SIG-M5 (cell line): Measurements from ENCODE around the gene KCNH6.

ENCODE experiments used
- DNase-seq: peaks from one replicate; lab custom pipeline; 2025; lab: John Stamatoyannopoulos, UW

Gene KCNH6

DNA sequence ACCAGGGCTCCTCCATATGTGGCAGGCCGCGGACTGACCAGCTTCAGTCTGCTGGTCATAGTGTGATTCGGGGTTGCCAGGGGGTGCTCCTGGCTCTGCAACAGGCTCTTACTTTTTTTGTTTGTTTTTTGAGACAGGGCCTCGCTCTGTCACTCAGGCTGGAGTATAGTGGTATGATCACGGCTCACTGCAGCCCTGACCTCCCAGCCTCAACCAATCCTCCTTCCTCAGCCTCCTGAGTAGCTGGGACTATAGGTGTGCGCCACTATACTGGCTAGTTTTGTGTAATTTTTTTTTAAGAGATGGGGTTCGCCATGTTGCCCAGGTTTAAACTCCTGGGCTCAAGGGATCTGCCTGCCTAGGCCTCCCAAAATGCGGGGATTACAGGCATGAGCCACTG lies 11.8 kb upstream of the KCNH6 start:
- DNase-seq: no peak

DNA sequence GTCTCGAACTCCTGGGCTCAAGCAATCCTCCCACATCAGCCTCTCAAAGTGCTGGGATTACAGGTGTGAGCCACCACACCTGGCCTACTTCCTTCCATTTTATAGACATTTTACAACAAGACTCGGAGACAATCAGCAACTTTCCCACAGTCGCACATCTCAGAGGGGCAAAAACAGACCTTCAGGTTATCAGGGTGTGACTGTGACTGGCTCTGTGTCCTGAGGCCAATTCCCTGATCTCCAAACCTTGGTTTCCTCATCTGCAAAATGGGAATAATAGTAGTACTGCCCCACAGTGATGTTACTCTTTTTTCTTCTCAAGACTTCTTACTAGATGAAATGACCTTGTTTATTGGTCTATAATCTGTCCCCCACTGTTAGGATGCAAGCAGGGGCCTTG lies 10.8 kb upstream of the KCNH6 start:
- no peak for DNase-seq

DNA sequence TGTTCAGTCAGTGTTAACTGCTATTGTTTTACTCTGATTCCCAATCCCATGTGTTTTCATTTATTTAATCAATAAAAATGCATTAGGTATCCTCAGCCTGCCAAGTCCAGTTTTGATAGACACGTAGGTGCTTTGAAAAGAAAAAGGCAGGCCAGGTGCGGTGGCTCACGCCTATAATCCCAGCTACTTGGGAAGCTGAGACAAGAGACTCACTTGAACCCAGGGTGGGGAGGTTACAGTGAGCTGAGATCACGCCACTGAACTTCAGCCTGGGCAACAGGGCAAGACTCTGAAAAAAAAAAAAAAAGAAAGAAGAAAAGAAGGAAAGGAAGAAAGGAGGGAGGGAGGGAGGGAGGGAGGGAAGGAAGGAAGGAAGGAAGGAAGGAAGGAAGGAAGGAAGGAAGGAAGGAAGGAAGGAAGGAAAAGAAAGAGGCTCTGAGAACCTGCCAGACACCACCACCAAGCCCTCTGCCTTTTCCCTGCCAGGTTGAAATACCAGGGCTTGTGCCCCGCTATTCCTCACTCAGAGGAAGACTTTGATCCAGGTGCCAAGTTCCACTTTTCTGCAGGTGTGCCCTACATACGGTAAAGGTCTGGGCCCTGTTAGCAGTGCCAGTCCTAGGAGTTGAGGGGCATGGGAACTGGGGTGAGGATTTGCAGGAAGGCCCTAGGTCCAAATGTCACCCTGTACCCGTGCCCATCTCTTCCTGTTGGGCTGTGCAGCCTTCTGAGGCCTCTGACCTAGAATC lies 10.1 kb upstream of the KCNH6 start:
- no peak for DNase-seq

- no peak for DNase-seq
Observed at GRCh38 chr17:63514477-63514876, 8.7 kb upstream of the KCNH6 start.

- no peak for DNase-seq
Observed at GRCh38 chr17:63514974-63515373, 8.2 kb upstream of the KCNH6 start.

DNA sequence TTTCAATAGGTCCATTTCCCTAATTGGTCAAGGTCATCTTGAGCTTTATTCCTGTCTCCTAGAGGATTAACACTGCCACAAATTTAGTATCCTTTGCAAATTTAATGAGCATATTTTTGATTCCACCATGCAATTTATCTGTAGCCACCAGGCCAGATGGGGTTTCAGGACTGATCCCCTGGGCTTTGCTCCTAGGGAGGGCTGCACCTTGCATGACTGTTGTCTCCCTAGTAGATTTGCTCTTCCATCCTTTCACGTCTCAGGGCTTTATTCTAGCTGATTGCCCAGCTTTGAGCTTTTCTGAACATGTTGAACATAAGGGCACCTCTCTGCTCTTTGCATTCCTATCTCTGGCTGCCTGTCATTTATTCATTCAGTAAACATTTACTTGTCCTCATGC lies 7.7 kb upstream of the KCNH6 start:
- DNase-seq: no peak

DNA sequence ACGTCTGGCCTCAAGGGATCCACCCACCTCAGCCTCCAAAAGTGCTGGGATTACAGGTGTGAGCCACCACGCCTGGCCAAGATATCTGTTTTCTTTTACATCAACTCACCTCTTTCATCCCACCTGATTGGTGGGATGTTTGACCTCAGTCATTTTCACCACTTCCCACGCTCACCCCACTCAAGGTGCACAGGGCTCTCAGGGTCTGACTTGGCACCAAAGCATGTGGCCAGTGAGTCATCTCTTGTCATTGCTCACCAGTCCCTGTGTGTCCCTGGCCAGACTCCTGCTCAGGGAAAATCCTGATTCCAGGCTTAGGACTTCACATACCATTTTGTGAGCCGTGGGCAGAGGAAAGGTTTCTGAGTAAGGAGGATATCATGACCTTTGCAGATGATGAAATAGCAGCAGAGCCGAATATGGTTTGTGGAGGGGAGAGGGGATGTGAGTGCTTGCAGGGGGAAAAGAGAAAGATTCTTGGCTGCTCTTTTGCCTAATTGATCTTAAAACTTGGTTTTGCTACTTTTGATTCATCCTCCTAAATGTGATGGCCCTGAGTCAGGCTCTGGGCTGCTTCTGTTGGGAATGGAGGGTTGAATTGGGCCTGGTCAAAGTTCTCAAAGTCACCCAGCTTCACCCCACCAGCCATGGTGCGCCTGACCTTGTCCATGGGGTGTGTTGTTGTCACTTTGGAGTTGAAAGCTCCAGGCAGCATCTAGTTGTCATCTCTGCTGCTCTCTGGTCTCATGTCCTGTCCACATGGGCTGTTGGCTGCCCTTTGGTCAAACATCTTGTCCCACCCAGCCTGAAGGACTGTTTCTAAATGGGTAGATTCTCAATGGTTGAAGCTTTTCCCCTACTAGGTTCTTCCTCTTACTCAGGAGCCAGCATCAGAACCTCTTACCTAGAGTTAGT lies 6.0 kb upstream of the KCNH6 start:
- DNase-seq: no peak

DNA sequence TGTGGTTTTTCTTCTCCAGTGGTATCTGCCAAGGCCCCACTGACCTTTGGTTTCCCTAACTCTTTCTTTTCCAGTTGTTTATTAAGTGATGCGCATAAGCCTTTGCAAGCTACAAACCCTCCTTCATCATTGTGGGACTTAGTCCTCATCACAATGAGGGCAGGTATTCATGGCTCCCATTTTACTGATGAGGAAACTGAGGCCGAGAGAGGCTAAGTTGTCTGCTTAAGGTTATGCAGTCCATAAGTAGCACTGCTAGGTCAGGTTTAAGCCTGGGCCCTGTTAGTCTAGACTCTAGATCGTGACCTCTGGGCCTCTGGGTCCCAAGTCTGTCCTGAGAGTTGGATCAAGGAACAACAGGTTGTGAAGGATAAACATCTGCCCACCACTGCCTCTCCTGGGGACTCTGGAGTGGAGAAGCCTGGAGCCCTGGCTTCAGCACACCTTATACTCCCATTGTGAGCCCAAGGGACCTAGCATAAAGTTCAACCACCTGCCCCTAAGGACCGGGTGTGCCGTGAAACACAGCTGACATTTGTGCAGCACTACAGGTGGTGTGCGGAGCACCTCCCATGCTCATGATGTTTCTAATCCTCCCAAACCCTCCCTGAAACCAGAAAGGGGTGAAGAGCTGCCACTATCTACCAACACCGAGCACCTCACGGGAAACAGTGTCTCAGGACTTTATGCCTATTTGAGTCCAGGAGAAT lies 5.2 kb upstream of the KCNH6 start:
- no peak for DNase-seq

DNA sequence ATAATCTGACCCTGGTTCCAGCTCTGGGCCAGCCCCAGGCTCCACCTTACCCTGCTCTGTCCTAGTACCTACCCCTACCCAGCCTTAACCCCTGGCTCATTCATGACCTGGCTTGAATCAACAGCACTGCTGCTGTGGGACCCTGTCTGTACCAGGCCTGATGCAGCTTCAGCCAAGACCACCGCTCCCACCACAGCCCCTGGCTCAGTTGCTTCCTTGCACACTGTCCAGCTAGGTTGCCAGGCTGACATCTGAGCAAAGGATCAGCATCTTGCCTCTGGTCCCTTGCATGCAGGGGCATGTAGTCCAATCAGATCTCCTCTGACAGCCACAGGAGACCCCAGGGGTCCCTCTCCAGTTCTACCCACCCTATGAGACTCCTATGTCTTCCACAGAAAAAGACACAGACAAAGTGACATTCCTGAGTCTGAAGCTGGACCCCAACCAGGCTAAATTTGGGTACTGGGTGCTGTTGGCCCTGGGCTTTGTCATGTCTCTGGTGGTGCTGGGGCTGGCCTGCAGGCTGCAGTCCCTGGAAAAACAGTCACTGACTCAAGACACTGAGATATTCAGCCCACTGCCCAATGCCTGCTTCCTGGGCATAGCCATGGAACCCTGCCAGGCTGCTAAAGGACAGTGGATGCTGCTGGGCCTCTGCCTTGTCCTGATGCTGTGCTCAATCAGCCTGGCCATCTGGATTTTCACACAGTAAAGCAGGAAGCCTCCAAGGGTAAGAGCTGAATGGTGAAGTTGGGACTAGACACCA lies 3.9 kb upstream of the KCNH6 start:
- no peak for DNase-seq

DNA sequence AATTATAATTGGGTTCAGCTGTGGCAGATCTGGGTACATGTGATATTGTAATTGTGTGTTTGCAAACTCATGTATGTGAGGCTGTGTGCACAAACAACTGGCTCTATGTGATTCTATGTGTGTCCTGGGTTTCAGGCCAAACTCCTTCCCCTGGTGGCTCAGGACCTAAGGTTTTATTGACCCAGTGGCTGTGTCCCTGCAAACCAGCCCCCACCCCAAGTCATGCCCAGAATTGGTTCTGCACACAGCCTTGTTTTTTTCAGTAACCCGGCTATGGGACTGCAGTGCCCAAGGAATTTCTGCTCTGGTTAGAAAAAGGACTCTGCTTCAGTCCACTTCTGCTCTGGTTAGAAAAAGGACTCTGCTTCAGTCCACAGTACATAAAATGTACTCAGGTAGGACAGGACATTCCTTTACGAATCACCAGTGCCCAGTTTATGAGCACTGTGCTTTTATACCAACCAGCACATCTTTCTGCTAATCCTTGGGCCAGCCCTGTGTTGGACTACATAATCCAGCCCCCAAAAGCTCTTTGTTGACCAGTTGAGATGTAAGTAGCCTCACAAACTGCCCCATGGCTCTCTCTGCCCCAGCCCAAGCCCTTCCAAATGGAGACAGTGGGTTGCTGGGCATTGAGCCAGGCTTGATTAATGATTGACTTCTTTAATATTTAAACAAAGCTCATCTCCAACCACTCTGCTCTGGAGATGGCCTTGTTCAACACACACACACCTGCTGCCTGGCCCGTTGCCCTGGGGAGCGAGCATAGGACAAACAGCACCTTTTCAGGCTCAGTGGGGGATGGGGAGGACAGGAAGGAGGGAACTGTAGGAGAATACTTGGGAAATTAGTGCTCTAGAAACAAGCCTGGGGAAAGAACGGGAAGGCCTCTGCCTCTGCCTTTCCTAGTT lies 2.9 kb upstream of the KCNH6 start:
- no peak for DNase-seq

DNA sequence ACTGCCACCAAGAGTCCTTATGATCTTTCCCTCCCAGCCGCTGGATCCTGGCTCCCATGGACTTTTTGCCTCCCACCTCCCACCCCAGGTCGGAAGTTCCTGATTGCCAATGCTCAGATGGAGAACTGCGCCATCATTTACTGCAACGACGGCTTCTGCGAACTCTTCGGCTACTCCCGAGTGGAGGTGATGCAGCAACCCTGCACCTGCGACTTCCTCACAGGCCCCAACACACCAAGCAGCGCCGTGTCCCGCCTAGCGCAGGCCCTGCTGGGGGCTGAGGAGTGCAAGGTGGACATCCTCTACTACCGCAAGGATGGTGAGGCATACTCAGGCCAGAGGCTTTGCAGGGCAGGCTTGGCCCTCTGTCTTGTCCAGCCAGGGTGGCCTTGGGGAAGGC lies 893 bp downstream of the KCNH6 start:
- no peak for DNase-seq

DNA sequence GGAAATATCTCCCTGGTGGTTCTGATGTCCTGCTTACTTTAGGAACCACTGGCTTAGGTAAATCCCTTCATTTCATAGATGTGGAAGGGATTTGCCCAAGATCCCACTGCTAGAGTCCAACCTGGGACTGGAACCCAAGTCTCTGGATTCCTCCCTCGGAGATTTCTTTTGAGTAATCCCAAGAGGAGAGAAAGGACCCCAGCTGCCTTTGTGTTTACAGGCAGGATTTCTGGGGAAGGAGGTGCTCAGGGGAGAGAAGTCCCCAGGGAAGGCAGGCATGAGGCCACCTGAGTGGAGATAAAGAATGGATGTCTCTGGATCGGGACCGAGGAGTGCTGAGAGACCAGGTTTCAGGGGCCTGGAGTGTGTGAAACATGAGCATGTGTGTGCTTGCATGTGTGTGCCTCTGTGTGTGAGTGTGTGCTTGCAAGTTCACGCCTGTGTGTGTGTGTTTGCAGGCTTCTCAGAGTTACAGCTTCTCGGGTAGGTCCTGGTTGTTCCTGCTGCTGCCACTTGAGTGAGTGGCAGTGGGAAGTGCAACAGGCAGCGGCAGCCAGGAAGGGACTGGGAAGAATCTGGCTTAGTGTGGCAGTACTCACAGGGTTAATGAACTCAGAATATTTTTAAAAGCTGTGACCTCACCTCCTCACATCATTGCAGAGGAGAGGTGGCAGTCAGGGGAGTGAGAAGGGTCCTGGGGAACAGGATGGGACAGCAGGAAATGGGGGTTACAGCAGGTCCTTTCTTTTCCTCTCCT lies 2.2 kb downstream of the KCNH6 start:
- DNase-seq: no peak

DNA sequence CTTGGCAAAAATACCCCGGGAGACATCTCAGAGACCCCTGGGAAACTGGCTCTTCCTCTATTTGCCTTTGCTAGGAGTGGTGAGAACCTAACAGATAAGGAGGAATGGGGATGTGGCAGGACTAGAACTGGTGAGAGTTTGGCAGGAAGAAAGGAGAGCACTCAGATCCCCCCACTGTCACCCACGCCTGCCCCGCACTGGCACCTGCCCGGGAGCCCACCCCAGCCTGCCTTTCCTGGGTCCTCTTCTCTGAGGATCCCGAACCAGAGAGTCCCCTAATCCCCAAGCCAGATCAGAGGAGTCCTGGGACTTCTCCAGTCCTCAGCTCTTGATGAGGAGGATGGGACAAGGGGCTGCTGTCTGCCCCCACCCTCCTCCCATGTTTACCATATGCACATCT lies 3.7 kb downstream of the KCNH6 start:
- DNase-seq: no peak

GRCh38 chr17:63528183-63528582 lies 5.0 kb downstream of the KCNH6 start:
- DNase-seq: no peak

DNA sequence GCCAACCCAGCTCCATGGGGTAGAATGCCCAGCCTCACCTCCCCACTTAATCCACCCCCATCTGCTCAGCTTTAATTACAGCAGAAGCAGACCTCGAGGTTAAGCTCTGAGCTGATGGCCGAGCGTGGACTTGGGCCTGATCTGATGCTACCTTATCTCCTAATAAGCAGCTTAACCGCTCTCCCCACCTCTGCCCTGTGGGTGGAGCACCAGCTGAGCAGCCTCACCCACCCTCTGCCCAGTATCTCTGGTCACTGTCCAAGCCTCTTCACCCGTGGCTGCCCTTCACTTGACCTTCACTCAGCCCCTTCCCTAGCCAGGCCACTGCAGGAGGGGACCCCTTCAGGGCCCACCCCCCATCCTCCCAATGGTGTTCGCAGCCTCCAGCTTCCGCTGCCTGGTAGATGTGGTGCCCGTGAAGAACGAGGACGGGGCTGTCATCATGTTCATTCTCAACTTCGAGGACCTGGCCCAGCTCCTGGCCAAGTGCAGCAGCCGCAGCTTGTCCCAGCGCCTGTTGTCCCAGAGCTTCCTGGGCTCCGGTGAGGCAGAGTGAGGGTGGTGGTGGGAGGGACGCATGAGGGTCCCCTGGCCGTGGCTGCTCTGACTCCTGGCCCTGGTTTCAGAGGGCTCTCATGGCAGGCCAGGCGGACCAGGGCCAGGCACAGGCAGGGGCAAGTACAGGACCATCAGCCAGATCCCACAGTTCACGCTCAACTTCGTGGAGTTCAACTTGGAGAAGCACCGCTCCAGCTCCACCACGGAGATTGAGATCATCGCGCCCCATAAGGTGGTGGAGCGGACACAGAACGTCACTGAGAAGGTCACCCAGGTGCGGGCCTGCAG lies 6.8 kb downstream of the KCNH6 start:
- DNase-seq: no peak

GRCh38 chr17:63530557-63531021 lies 7.4 kb downstream of the KCNH6 start:
- DNase-seq: no peak

- no peak for DNase-seq
Observed at GRCh38 chr17:63531022-63531965, 8.1 kb downstream of the KCNH6 start.
